Omental fat pad (tissue), 4 donors: ENCODE measurements around the gene PCBP2. TPM values are rescaled to one million over a fixed set of nuclear protein-coding genes. Genes with fewer than 3 reads are reported as not detected.

ENCODE experiments used
- ATAC-seq: fragments of 150-250 bp; one replicate; pipeline ENCODE4 v1.9.1; 2016; ENCODE audit warnings: mild to moderate bottlenecking, moderate library complexity; ENCODE audit not compliant: low FRiP score
- DNase-seq: peaks from one replicate; pipeline ENCODE4 v3.0.0-alpha.2; 2019; ENCODE audit warnings: low spot score
- total RNA-seq, 4 donors: library from RNA; depleted of rRNA; stranded (reverse); fragments of >200 nt; gene quantifications; one replicate each; pipeline ENCODE4 v1.1.0, GENCODE V29; 2016
- TF ChIP-seq, protein P1 (sequence below), 3 donors: fragments of 450-650 bp; IDR thresholded peaks; one replicate each; pipeline ENCODE4 v1.5.1; 2016 to 2017; ENCODE audit warnings: antibody characterized with exemption in 3 of 3, mild to moderate bottlenecking in 3 of 3, moderate library complexity in 2 of 3

Gene PCBP2
- total RNA-seq, 4 donors from 2014 or later, result 498 to 666 (median 531) TPM

- no peak for DNase-seq
- TF ChIP-seq, protein P1, sequence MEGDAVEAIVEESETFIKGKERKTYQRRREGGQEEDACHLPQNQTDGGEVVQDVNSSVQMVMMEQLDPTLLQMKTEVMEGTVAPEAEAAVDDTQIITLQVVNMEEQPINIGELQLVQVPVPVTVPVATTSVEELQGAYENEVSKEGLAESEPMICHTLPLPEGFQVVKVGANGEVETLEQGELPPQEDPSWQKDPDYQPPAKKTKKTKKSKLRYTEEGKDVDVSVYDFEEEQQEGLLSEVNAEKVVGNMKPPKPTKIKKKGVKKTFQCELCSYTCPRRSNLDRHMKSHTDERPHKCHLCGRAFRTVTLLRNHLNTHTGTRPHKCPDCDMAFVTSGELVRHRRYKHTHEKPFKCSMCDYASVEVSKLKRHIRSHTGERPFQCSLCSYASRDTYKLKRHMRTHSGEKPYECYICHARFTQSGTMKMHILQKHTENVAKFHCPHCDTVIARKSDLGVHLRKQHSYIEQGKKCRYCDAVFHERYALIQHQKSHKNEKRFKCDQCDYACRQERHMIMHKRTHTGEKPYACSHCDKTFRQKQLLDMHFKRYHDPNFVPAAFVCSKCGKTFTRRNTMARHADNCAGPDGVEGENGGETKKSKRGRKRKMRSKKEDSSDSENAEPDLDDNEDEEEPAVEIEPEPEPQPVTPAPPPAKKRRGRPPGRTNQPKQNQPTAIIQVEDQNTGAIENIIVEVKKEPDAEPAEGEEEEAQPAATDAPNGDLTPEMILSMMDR (IDR thresholded peaks at IDR 0.05), result no peak
- ATAC-seq, result no peak
These were observed 9.2 kb downstream of the PCBP2 start for GRCh38 chr12:53461059-53461458.

DNA sequence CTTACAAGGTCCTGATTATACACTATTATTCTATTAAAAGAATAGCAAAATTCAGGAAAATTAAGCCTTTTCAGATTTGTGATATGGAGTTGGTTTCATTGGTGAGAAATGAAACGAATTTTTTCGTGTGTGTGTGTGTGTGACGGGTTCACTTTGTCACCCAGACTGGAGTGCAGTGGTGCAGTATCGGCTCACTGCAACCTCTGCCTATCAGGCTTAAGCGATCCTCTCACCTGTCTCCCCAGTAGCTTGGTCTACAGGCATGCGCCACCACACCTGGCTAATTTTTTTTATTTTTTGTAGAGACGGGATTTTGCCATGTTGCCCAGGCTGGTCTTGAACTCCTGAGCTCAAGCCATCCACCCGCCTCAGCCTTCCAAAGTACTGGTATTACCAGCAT is 9.7 kb downstream of the PCBP2 start:
- ATAC-seq (no peak), DNase-seq (no peak)
- TF ChIP-seq, protein P1 (IDR thresholded peaks at IDR 0.05), result no peak

- DNase-seq, result no peak
- ATAC-seq, result no peak
- TF ChIP-seq, protein P1 (IDR thresholded peaks at IDR 0.05), result no peak
These were observed 11.0 kb downstream of the PCBP2 start for GRCh38 chr12:53462935-53463334.

DNA sequence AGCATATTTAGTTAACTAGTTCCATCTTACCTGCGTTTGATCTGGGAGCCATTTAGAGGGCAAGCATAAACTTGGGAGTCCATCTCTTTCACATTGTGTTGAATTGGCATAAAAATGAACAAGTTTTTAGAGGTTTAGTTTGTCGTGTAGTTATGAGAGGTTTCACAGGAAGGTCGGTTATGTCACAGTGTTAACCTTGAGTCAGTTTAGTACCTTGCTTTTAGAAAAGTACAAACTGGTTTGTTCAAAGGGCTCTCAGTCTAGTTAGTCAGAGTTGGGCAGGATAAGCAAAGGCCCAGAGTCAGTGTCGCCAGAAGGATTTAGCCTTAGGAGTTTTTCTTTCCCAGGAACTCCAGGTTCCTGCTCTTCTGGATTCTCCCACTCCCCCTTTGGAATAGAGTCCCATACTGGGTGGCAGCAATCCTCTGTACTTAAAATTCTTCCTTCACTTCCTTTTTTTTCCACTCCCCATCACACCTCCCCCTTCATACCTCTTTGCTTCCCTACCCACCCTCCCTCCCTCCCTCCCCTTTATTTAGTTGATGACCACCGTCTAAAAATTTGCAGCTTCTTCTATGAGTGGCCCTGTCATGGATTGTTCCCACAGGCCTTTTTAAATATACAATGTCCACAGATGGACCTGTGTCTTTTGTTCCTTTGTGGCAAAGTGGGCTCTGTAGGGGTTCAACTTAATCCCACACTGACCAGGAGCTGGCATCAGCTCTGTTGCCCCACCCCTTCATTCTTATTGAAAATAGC is 12.1 kb downstream of the PCBP2 start:
- ATAC-seq, result no peak
- no peak for DNase-seq
- TF ChIP-seq, protein P1 (IDR thresholded peaks at IDR 0.05), result no peak

DNA sequence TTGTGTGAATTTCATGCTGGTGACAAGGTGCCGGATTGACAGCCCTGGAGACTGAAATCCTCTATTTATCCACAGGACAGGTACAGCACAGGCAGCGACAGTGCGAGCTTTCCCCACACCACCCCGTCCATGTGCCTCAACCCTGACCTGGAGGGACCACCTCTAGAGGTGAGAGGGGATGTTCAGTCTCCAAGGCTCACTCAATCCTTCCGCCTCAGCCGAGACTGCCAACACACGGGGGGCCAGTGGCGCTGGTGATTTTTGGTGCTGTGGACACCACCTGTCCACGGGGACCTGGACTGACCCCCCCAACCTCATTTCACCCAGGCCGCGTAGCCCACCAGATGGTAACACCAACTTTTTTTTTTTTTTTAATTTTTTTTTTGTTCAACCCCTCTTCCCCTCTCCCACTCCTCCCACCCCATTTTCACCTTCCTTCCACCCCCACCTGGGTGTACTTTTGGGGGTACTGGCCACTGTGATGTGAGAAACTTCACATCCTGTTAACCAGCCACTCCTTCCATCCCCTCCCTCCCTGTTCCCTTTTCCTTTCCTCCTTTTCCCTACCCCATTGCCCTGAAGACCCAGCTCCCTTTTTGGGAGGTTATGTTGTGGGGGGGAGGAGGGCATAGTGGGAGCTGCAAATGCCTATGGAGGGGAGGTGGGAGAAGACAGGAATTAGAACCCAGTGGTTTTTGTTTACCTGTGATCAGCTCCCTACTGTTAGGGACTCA is 12.9 kb downstream of the PCBP2 start:
- TF ChIP-seq, protein P1 (IDR thresholded peaks at IDR 0.05), result no peak
- ATAC-seq (no peak), DNase-seq (no peak)

GRCh38 chr12:53465679-53466078 is 13.8 kb downstream of the PCBP2 start:
- TF ChIP-seq, protein P1 (IDR thresholded peaks at IDR 0.05), result no peak
- DNase-seq, result no peak
- no peak for ATAC-seq
